ENCODE measurements around the gene CFAP70. TPM values are rescaled to one million over a fixed set of nuclear protein-coding genes. Genes with fewer than 3 reads are reported as not detected.

The CFAP70 gene
- total RNA-seq, 1 experiment from 2014 or later: 0.73 TPM

- ChIA-PET CTCF (interaction anchor here (0.6 to 1.5 kb wide), 3 partner anchors 16 to 248 kb away, joined by 6 to 13 read pairs (median 10); partner anchors contain the start of gene P4HA1), POLR2A (ENCODE audit: unreplicated experiment) (interaction anchor here (0.5 to 1.5 kb wide), 15 partner anchors 11 to 418 kb away, joined by 3 to 17 read pairs (median 4); partner anchors contain the start of genes CFAP70 and FAM149B1)
- no peaks in the 10 kb centered on the region for H3K9me2 ChIP-seq (replicated peaks; ENCODE audit: low read length)
- H3K4me3 ChIP-seq (ENCODE audit: low read length): peak overlapping the region; percentile 69
- peak; percentile 50 for DNase-seq
- H2AFZ ChIP-seq (ENCODE audit: low read length): peak overlapping the region; percentile 22
- H3K4me1 ChIP-seq (ENCODE audit: insufficient read depth, low read length): peaks cover 50% of the 10 kb centered on the region
- peaks cover 34% of the 10 kb centered on the region for H4K20me1 ChIP-seq (ENCODE audit: low read length)
- peak overlapping the region; percentile 80 for H3K27ac ChIP-seq (ENCODE audit: low read length)
- no peaks in the 10 kb centered on the region for H3K27me3 ChIP-seq (ENCODE audit: low read length)
- peaks cover 92% of the 10 kb centered on the region for H3K79me2 ChIP-seq (ENCODE audit: low read length)
- TSS peak; percentile 92 for BruUV-seq (replicated peaks)
- TF ChIP-seq CTCF (conservative IDR thresholded peaks at IDR 0.05; ENCODE audit: low read depth, low read length): 0 out of 2 replicates have a peak, but pooled peaks have one; percentile 19
- TF ChIP-seq EZH2 (IDR thresholded peaks at IDR 0.05; ENCODE audit: low read length, unreplicated experiment): no peak
- ATAC-seq: 0 out of 2 replicates have a peak, but pooled peaks have one; percentile 0
- peaks cover 56% of the 10 kb centered on the region for H3K36me3 ChIP-seq (ENCODE audit: low read depth, low read length)
- peak overlapping the region; percentile 79 for H3K4me2 ChIP-seq (ENCODE audit: low read length)
- H3F3A ChIP-seq (ENCODE audit: low read length, unreplicated experiment): peaks cover 12% of the 10 kb centered on the region
- H3K9me3 ChIP-seq (ENCODE audit: low read length): no peaks in the 10 kb centered on the region
- intact Hi-C loops (cut with micrococcal nuclease): loop anchor here (1.0 to 5.0 kb wide), 3 partner anchors 111 to 250 kb away; partner anchors contain the start of genes CFAP70 and PPP3CB
- peak overlapping the region; percentile 85 for H3K9ac ChIP-seq (ENCODE audit: low read length)
These were observed 111.0 kb downstream of the CFAP70 start for GRCh38 chr10:73247509-73248258.

GRCh38 chr10:73246646-73247508, 111.8 kb downstream of the CFAP70 start, which contains the start of gene DNAJC9:
Gene DNAJC9 (minus strand): TSS chr10:73247255. CDS start chr10:73247189, 66 bp downstream.
- peak; percentile 56 for TF ChIP-seq CTCF (conservative IDR thresholded peaks at IDR 0.05; ENCODE audit: low read depth, low read length)
- TF ChIP-seq EZH2phosphoT487 (IDR thresholded peaks at IDR 0.05; ENCODE audit: borderline replicate concordance, low read length): no peak
- TF ChIP-seq EZH2 (IDR thresholded peaks at IDR 0.05; ENCODE audit: low read length, unreplicated experiment): no peak
- H3K79me2 ChIP-seq (ENCODE audit: low read length): peaks cover 90% of the 10 kb centered on the region
- H3K27me3 ChIP-seq (ENCODE audit: low read length): no peaks in the 10 kb centered on the region
- CTCF ChIA-PET: interaction anchor here (0.6 to 1.5 kb wide), 4 partner anchors 13 to 249 kb away, joined by 5 to 13 read pairs (median 8); partner anchors contain the start of gene P4HA1
- H3K27ac ChIP-seq (ENCODE audit: low read length): peak within 1 kb of the TSS; percentile 80
- H3K36me3 ChIP-seq (ENCODE audit: low read depth, low read length): peaks cover 64% of the 10 kb centered on the region
- H3K4me1 ChIP-seq (ENCODE audit: insufficient read depth, low read length): peaks cover 50% of the 10 kb centered on the region
- H3K4me3 ChIP-seq (ENCODE audit: low read length): peak within 1 kb of the TSS; percentile 69
- peak within 1 kb of the TSS; percentile 79 for H3K4me2 ChIP-seq (ENCODE audit: low read length)
- H4K20me1 ChIP-seq (ENCODE audit: low read length): peaks cover 39% of the 10 kb centered on the region
- H2AFZ ChIP-seq (ENCODE audit: low read length): peak within 1 kb of the TSS; percentile 62
- no peaks in the 10 kb centered on the region for H3K9me2 ChIP-seq (replicated peaks; ENCODE audit: low read length)
- no TSS peak for BruUV-seq (replicated peaks)
- H3K9me3 ChIP-seq (ENCODE audit: low read length): no peaks in the 10 kb centered on the region
- ATAC-seq (peak; percentile 84), DNase-seq (peak; percentile 100)
- intact Hi-C loops (cut with micrococcal nuclease): loop anchor here (1.0 to 5.0 kb wide), 5 partner anchors 79 to 250 kb away; partner anchors contain the start of genes CFAP70, ECD, FAM149B1 and P4HA1
- POLR2A ChIA-PET (ENCODE audit: unreplicated experiment): interaction anchor here (0.5 to 1.5 kb wide), 24 partner anchors 10 to 575 kb away, joined by 3 to 17 read pairs (median 3); partner anchors contain the start of genes CFAP70 and FAM149B1
- peaks cover 12% of the 10 kb centered on the region for H3F3A ChIP-seq (ENCODE audit: low read length, unreplicated experiment)
- H3K9ac ChIP-seq (ENCODE audit: low read length): peak within 1 kb of the TSS; percentile 85
